Endothelial cell of umbilical vein (primary cell): ENCODE data around the gene MACROD2. TPM values are rescaled to one million over a fixed set of nuclear protein-coding genes. Genes with fewer than 3 reads are reported as not detected.

Experiments
- BruUV-seq: library from RNA; stranded (reverse); fragments of 400-500 nt; replicated peaks from 2 replicates; lab custom pipeline; 2021; lab: Mats Ljungman, UMichigan
- CTCF ChIA-PET: fragments of 300-600, 350-600 bp; sonication (Branson Sonifier 250); formaldehyde crosslinking; loops from one replicate; lab custom pipeline; 2021; ENCODE audit warnings: antibody characterized with exemption, inconsistent platforms; lab: Charles Lee
- POLR2A ChIA-PET: fragments of 300-600, 350-600 bp; sonication (Branson Sonifier 250); formaldehyde crosslinking; loops from one replicate; lab custom pipeline; 2021; ENCODE audit warnings: antibody characterized with exemption, inconsistent platforms; lab: Charles Lee
- DNase-seq: peaks from one replicate; pipeline ENCODE4 v3.0.0-alpha.2; 2011; ENCODE audit warnings: low read depth, low spot score
- FAIRE-seq: peaks from 2 replicates; lab custom pipeline; 2011; peaks lifted over from hg19 to GRCh38; lab: Jason Lieb, UNC
- H2AFZ ChIP-seq: 2 replicates; pipeline ENCODE4 v1.6.0; 2012; ENCODE audit warnings: low read depth, low read length, control low read depth, inconsistent platforms
- H3K27ac ChIP-seq: 2 replicates; pipeline ENCODE4 v1.5.1; 2011; ENCODE audit warnings: low read depth, mild to moderate bottlenecking, control low read depth, low read length, moderate library complexity; ENCODE audit not compliant: insufficient read depth
- H3K27me3 ChIP-seq, 2 experiments: 2 replicates each; pipeline versions ENCODE4 v1.6.0 to v1.6.1; 2011; ENCODE audit warnings: low read length in 2 of 2, mixed read lengths in 1 of 2; ENCODE audit not compliant: control insufficient read depth in 2 of 2, insufficient read depth in 2 of 2
- H3K36me3 ChIP-seq, 2 experiments: 2 replicates in 1 of 2; 3 replicates in 1 of 2; pipeline ENCODE4 v1.5.1; 2011; ENCODE audit warnings: low read length in 2 of 2, mild to moderate bottlenecking in 1 of 2, moderate library complexity in 1 of 2; ENCODE audit not compliant: control insufficient read depth in 2 of 2, insufficient read depth in 2 of 2; ENCODE audit errors: extremely low read depth in 1 of 2
- H3K4me1 ChIP-seq: 3 replicates; pipeline ENCODE4 v1.5.1; 2011; ENCODE audit warnings: mild to moderate bottlenecking, low read length; ENCODE audit not compliant: control insufficient read depth, insufficient read depth; ENCODE audit errors: extremely low read depth
- H3K4me2 ChIP-seq: 2 replicates; pipeline ENCODE4 v1.6.1; 2011; ENCODE audit warnings: low read length, control low read depth, mixed read lengths; ENCODE audit not compliant: insufficient read depth
- H3K4me3 ChIP-seq, 3 experiments: fragments of 200-600 bp in 1 of 3; sonication (generic), shearing (Covaris generic) in 1 of 3; replicated peaks in 1 of 3; 2 replicates each; pipeline ENCODE4 v1.5.1; 2011 to 2016; ENCODE audit warnings: control low read depth in 3 of 3, low read length in 3 of 3, mild to moderate bottlenecking in 2 of 3, inconsistent platforms in 1 of 3, low read depth in 1 of 3, moderate library complexity in 1 of 3; ENCODE audit not compliant: insufficient read depth in 1 of 3
- H3K79me2 ChIP-seq: 2 replicates; pipeline ENCODE4 v1.6.0; 2012; ENCODE audit warnings: low read length, inconsistent platforms; ENCODE audit not compliant: control insufficient read depth, insufficient read depth
- H3K9ac ChIP-seq: replicated peaks from 2 replicates; pipeline ENCODE3; 2011; ENCODE audit warnings: low read length, control low read depth; ENCODE audit not compliant: insufficient read depth; ENCODE audit errors: extremely low read depth
- H3K9me1 ChIP-seq: replicated peaks from 3 replicates; pipeline ENCODE4 v1.6.0; 2011; ENCODE audit warnings: mild to moderate bottlenecking, low read length; ENCODE audit not compliant: control insufficient read depth, insufficient read depth; ENCODE audit errors: extremely low read depth
- H3K9me3 ChIP-seq: replicated peaks from 2 replicates; pipeline ENCODE4 v1.5.1; 2012; ENCODE audit warnings: low read length, inconsistent platforms; ENCODE audit not compliant: control insufficient read depth, insufficient read depth
- H4K20me1 ChIP-seq: replicated peaks from 2 replicates; pipeline ENCODE3; 2011; ENCODE audit warnings: mild to moderate bottlenecking, low read length; ENCODE audit not compliant: control insufficient read depth, insufficient read depth; ENCODE audit errors: extremely low read depth
- FOS ChIP-seq: IDR thresholded peaks from 2 replicates; pipeline ENCODE4 v1.6.1; 2011; ENCODE audit warnings: mild to moderate bottlenecking, low read length, moderate library complexity, borderline replicate concordance; ENCODE audit not compliant: insufficient read depth
- JUN ChIP-seq: IDR thresholded peaks from 2 replicates; pipeline ENCODE4 v1.6.1; 2011; ENCODE audit warnings: borderline replicate concordance, low read depth; ENCODE audit not compliant: insufficient read length, insufficient read depth
- MAX ChIP-seq: IDR thresholded peaks from 2 replicates; pipeline ENCODE4 v1.6.1; 2011; ENCODE audit not compliant: insufficient read depth, insufficient read length
- POLR2A ChIP-seq: IDR thresholded peaks from 2 replicates; pipeline ENCODE4 v1.6.1; 2012; ENCODE audit warnings: low read depth, mild to moderate bottlenecking, control low read depth, low read length
- POLR2AphosphoS5 ChIP-seq: IDR thresholded peaks from 2 replicates; pipeline ENCODE4 v1.6.1; 2012; ENCODE audit warnings: low read depth, mild to moderate bottlenecking, control low read depth, low read length, moderate library complexity; ENCODE audit not compliant: insufficient read depth
- dilution Hi-C: fragments of 300-500 bp; cut with MboI; formaldehyde crosslinking; loops from one replicate; pipeline ENCODE4 v1.15.0; 2019; ENCODE audit warnings: low sequenced_read_pairs; ENCODE audit not compliant: extremely low pct_ligation_motif_present
- intact Hi-C: fragments of 100-400 bp; cut with micrococcal nuclease; formaldehyde crosslinking; loops from one replicate; pipeline ENCODE4 v1.10.0; 2022
- polyA plus RNA-seq, 4 experiments: library from polyadenylated mRNA; depleted of rRNA in 3 of 4; stranded (reverse) in 3 of 4; unstranded in 1 of 4; fragments of >200 nt; gene quantifications; 2 replicates each; pipeline versions ENCODE4 v1.2.1 to v1.2.3, GENCODE V29; 2011 to 2012; ENCODE audit warnings: missing spikeins in 1 of 4
- total RNA-seq: library from RNA; stranded (reverse); gene quantifications from 2 replicates; pipeline ENCODE4 v1.2.3, GENCODE V29; 2021
- TF ChIP-seq, protein P1 (sequence below), 2 donors: IDR thresholded peaks; 1 replicate in 1 of 2; 2 replicates in 1 of 2; pipeline ENCODE4 v1.5.1; 2011; ENCODE audit warnings: low read length in 2 of 2, mild to moderate bottlenecking in 2 of 2, moderate library complexity in 2 of 2, control low read depth in 1 of 2, inconsistent platforms in 1 of 2, low read depth in 1 of 2; ENCODE audit not compliant: insufficient read depth in 1 of 2; ENCODE audit errors: extremely low read depth in 1 of 2

The MACROD2 gene
- total and polyA plus RNA-seq, 2 donors (not counting 3 experiments of a cell fraction or from before 2014, with no cell fraction given) = 0.11 to 0.73 TPM

DNA sequence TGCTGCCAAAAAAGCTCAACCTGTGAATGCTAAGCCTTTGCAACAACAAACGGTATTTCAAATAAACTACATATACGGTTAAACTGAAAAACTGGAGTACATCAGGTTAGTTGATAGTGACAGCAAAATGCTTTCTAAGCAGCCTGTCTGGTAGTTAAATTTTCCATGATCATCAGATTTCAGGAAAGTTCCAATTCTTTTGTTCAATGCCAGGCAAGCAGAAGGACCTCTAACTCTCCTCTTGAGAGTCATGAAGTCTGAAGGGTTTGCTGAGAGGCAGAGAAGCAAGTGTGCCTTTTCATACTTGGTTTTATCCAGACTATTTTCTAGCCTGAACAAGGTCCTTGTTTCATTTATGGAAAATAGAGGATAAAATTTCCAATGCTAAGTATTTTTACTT is 337.6 kb downstream of the MACROD2 start:
- intact Hi-C loops = loop anchor here (10.0 kb wide), 1 partner anchor 1602 kb away; no protein-coding TSS in a partner anchor
- no TSS peak for BruUV-seq
- FAIRE-seq = no peak
- dilution Hi-C loops = no loop called here
- no peaks in the 10 kb centered on the region for H3K79me2 ChIP-seq
- no peak overlapping the region for H3K9ac ChIP-seq
- no peak overlapping the region for H2AFZ ChIP-seq
- peaks cover 0 to 2% of the 10 kb centered on the region in 2 experiments for H3K27me3 ChIP-seq
- H3K4me3 ChIP-seq = no peak overlapping the region
- H3K4me1 ChIP-seq = peaks cover 5% of the 10 kb centered on the region
- H3K9me1 ChIP-seq = no peaks in the 10 kb centered on the region
- no peaks in the 10 kb centered on the region for H3K9me3 ChIP-seq
- no peak overlapping the region for H3K27ac ChIP-seq
- no peak for DNase-seq
- TF ChIP-seq, protein P1, sequence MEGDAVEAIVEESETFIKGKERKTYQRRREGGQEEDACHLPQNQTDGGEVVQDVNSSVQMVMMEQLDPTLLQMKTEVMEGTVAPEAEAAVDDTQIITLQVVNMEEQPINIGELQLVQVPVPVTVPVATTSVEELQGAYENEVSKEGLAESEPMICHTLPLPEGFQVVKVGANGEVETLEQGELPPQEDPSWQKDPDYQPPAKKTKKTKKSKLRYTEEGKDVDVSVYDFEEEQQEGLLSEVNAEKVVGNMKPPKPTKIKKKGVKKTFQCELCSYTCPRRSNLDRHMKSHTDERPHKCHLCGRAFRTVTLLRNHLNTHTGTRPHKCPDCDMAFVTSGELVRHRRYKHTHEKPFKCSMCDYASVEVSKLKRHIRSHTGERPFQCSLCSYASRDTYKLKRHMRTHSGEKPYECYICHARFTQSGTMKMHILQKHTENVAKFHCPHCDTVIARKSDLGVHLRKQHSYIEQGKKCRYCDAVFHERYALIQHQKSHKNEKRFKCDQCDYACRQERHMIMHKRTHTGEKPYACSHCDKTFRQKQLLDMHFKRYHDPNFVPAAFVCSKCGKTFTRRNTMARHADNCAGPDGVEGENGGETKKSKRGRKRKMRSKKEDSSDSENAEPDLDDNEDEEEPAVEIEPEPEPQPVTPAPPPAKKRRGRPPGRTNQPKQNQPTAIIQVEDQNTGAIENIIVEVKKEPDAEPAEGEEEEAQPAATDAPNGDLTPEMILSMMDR (IDR thresholded peaks at IDR 0.05; ENCODE audit: extremely low read depth in 1 of 2, insufficient read depth in 1 of 2, low read depth in 1 of 2, low read length in 2 of 2) = no peak
- no peak for TF ChIP-seq FOS
- H3K36me3 ChIP-seq = no peaks in the 10 kb centered on the region
- POLR2A ChIA-PET = no interaction called here
- CTCF ChIA-PET = interaction anchor here (0.8 kb wide), 1 partner anchor 905 kb away, joined by 6 read pairs; no protein-coding TSS in a partner anchor
- no peaks in the 10 kb centered on the region for H4K20me1 ChIP-seq
- no peak overlapping the region for H3K4me2 ChIP-seq

GRCh38 chr20:14333721-14334120 is 338.4 kb downstream of the MACROD2 start:
- Histone ChIP-seq H3K79me2 (no peaks in the 10 kb centered on the region), H3K9me3 (no peaks in the 10 kb centered on the region), H3K27me3 (peaks cover 0 to 2% of the 10 kb centered on the region in 2 experiments), H3K27ac (no peak overlapping the region), H3K4me1 (peaks cover 5% of the 10 kb centered on the region), H4K20me1 (no peaks in the 10 kb centered on the region), H3K36me3 (no peaks in the 10 kb centered on the region), H3K9me1 (no peaks in the 10 kb centered on the region), H3K4me2 (no peak overlapping the region), H3K4me3 (no peak overlapping the region), H3K9ac (no peak overlapping the region), H2AFZ (no peak overlapping the region)
- no TSS peak for BruUV-seq
- ChIA-PET POLR2A (no interaction called here), CTCF (interaction anchor here (0.7 to 4.9 kb wide), 5 partner anchors 13 to 1597 kb away, joined by 3 to 145 read pairs (median 5); no protein-coding TSS in a partner anchor)
- intact Hi-C loops = loop anchor here (10.0 kb wide), 1 partner anchor 1601 kb away; no protein-coding TSS in a partner anchor
- TF ChIP-seq POLR2AphosphoS5 (no peak), POLR2A (no peak), JUN (no peak), MAX (no peak)
- dilution Hi-C loops = no loop called here
- no peak for DNase-seq
- FAIRE-seq = no peak
